ENCODE data around the gene CRIM1.

DNA sequence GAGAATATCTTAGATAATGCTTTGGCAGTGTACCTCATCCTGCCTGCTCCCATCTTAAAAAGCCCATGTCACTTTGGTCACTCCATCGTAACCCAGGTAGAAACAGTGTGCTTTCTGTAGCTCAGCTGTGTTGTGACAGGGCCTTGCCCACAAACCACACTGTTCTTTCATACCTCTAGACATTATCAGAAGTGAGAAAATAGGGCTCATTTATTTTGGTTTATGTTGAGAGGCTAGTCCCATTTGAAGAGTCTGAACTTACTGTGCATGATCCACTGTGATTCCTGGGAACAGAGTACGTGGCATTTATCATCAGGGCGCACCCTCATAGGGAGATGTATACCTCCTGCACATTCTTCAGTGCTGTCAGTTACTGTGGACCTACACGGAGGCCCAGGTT is 172.7 kb downstream of the CRIM1 start:
- TF ChIP-seq CTCF (IDR thresholded peaks at IDR 0.05) (no peak), POLR2A (IDR thresholded peaks at IDR 0.05) (no peak)
